K562 (cell line): Measurements from ENCODE around the gene SVBP. TPM values are rescaled to one million over a fixed set of nuclear protein-coding genes. Genes with fewer than 3 reads are reported as not detected.
A peak's percentile ranks its signal among the peaks of the same experiment; 100 is the strongest.

ENCODE experiments used
- BCL6 ChIP-seq: fragments of 250-450 bp; sonication (Bioruptor Pico); IDR thresholded peaks from 2 replicates; pipeline ENCODE4 v1.4.0; 2020
- CSDE1 ChIP-seq, 2 experiments: fragments of 450-650 bp; IDR thresholded peaks; 2 replicates each; pipeline ENCODE4 v1.6.1; 2016; ENCODE audit warnings: mild to moderate bottlenecking in 1 of 2
- DNMT1 ChIP-seq: fragments of 450-650 bp; IDR thresholded peaks from 2 replicates; pipeline ENCODE4 v1.6.1; 2016; ENCODE audit warnings: antibody characterized with exemption, mild to moderate bottlenecking
- GATA2 ChIP-seq: sonication (generic); formaldehyde crosslinking; IDR thresholded peaks from 2 replicates; pipeline ENCODE4 v1.4.0; 2020; ENCODE audit warnings: mild to moderate bottlenecking, missing genetic modification reagents
- HCFC1 ChIP-seq: IDR thresholded peaks from 2 replicates; pipeline ENCODE4 v1.6.1; 2012; ENCODE audit warnings: low read depth, low read length, improper control_type of control experiment
- HDGF ChIP-seq: fragments of 450-650 bp; IDR thresholded peaks from 2 replicates; pipeline ENCODE4 v1.6.1; 2016
- HNRNPH1 ChIP-seq: fragments of 200-400 bp; formaldehyde crosslinking; optimal IDR thresholded peaks from 2 replicates; pipeline ENCODE3; 2017; ENCODE audit warnings: low read depth, mild to moderate bottlenecking, low read length, moderate library complexity
- HOXB6 ChIP-seq: fragments of 250-450 bp; sonication (Bioruptor Pico); IDR thresholded peaks from 2 replicates; pipeline ENCODE4 v1.5.1; 2022; ENCODE audit warnings: mild to moderate bottlenecking, borderline replicate concordance
- KDM5B ChIP-seq: fragments of 200-600 bp; sonication (generic); IDR thresholded peaks from 2 replicates; pipeline ENCODE4 v1.6.1; 2012; ENCODE audit warnings: low read depth, mild to moderate bottlenecking, moderate library complexity, low read length, control low read depth, inconsistent platforms; ENCODE audit not compliant: insufficient replicate concordance
- KLF16 ChIP-seq: IDR thresholded peaks from 2 replicates; pipeline ENCODE4 v1.6.1; 2016; ENCODE audit warnings: antibody characterized with exemption
- MEF2A ChIP-seq: IDR thresholded peaks from 2 replicates; pipeline ENCODE4 v1.6.1; 2011; ENCODE audit warnings: low read depth, mild to moderate bottlenecking, low read length, moderate library complexity; ENCODE audit not compliant: control insufficient read depth
- NR2C1 ChIP-seq, 2 experiments: fragments of 450-650 bp; IDR thresholded peaks; 2 replicates each; pipeline ENCODE4 v1.6.1; 2017; ENCODE audit warnings: mild to moderate bottlenecking in 2 of 2, antibody characterized with exemption in 1 of 2, inconsistent platforms in 1 of 2, missing compliant biosample characterization in 1 of 2, missing genetic modification characterization in 1 of 2
- PHF21A ChIP-seq: fragments of 450-650 bp; IDR thresholded peaks from 2 replicates; pipeline ENCODE4 v1.6.1; 2017; ENCODE audit warnings: low read depth, borderline replicate concordance
- POLR2AphosphoS5 ChIP-seq: IDR thresholded peaks from 2 replicates; pipeline ENCODE4 v1.6.1; 2011; ENCODE audit warnings: mild to moderate bottlenecking, low read depth, low read length, moderate library complexity; ENCODE audit not compliant: control insufficient read depth, insufficient read depth
- TBL1XR1 ChIP-seq, 2 experiments: IDR thresholded peaks; 2 replicates each; pipeline ENCODE4 v1.6.1; 2012; ENCODE audit warnings: improper control_type of control experiment in 2 of 2, low read length in 2 of 2, mild to moderate bottlenecking in 1 of 2
- ZBTB7A ChIP-seq: IDR thresholded peaks from 2 replicates; pipeline ENCODE4 v1.6.1; 2011; ENCODE audit warnings: low read depth, mild to moderate bottlenecking, low read length, moderate library complexity, borderline replicate concordance; ENCODE audit not compliant: control insufficient read depth
- ZC3H4 ChIP-seq: sonication (generic); formaldehyde crosslinking; IDR thresholded peaks from 2 replicates; pipeline ENCODE4 v1.9.0; 2021; ENCODE audit warnings: missing genetic modification reagents, borderline replicate concordance
- ZNF408 ChIP-seq: fragments of 250-450 bp; sonication (Bioruptor Pico); IDR thresholded peaks from 2 replicates; pipeline ENCODE4 v1.4.0; 2020; ENCODE audit warnings: low read depth, mild to moderate bottlenecking, moderate library complexity
- ZNF696 ChIP-seq: fragments of 250-450 bp; sonication (Bioruptor Pico); conservative IDR thresholded peaks from 2 replicates; pipeline ENCODE4 v1.4.0; 2020; ENCODE audit warnings: mild to moderate bottlenecking, moderate library complexity
- ZNF766 ChIP-seq: fragments of 200-800 bp; sonication (Bioruptor generic); conservative IDR thresholded peaks from 2 replicates; pipeline ENCODE4 v1.6.1; 2016; ENCODE audit warnings: missing genetic modification characterization, missing compliant biosample characterization
- polyA plus RNA-seq, 8 experiments: library from polyadenylated mRNA; depleted of rRNA in 4 of 8; stranded (reverse) in 5 of 8; unstranded in 3 of 8; fragments of >200 nt; fragmentation: Nextera tagmentation in 2 of 8; fragmentation: Illumina TruSeq in 1 of 8; extraction: Ambion mirVana in 2 of 8; extraction: Trizol in 1 of 8; gene quantifications; 2 replicates each; pipeline versions ENCODE4 v1.2.1 to v1.2.3, GENCODE V29; 2011 to 2014; ENCODE audit warnings: inconsistent platforms in 1 of 8, missing spikeins in 1 of 8
- total RNA-seq, 7 experiments: library from RNA; depleted of rRNA in 6 of 7; stranded (reverse); fragments of >200 nt in 6 of 7; fragmentation: Illumina TruSeq in 2 of 7; extraction: Trizol in 2 of 7; gene quantifications; 2 replicates each; pipeline versions ENCODE4 v1.2.1 to v1.2.3, GENCODE V29; 2011 to 2021; ENCODE audit warnings: low replicate concordance in 1 of 7
- TF ChIP-seq, protein P1 (sequence below): fragments of 250-450 bp; sonication (Bioruptor Pico); IDR thresholded peaks from 2 replicates; pipeline ENCODE4 v1.9.0; 2021; ENCODE audit warnings: mild to moderate bottlenecking, inconsistent platforms
- TF ChIP-seq, protein P2 (sequence below): IDR thresholded peaks from 2 replicates; pipeline ENCODE4 v1.6.1; 2014; ENCODE audit warnings: antibody characterized with exemption
- TF ChIP-seq, protein P3 (sequence below): sonication (generic); formaldehyde crosslinking; IDR thresholded peaks from 2 replicates; pipeline ENCODE4 v1.8.0; 2022; ENCODE audit warnings: mild to moderate bottlenecking, missing genetic modification reagents

The SVBP gene
- total and polyA plus RNA-seq, 9 of the 15 experiments (the other 6 are each of a cell fraction or from before 2014, with no cell fraction given) = 31.7 to 49.7 (median 40.0) TPM

DNA sequence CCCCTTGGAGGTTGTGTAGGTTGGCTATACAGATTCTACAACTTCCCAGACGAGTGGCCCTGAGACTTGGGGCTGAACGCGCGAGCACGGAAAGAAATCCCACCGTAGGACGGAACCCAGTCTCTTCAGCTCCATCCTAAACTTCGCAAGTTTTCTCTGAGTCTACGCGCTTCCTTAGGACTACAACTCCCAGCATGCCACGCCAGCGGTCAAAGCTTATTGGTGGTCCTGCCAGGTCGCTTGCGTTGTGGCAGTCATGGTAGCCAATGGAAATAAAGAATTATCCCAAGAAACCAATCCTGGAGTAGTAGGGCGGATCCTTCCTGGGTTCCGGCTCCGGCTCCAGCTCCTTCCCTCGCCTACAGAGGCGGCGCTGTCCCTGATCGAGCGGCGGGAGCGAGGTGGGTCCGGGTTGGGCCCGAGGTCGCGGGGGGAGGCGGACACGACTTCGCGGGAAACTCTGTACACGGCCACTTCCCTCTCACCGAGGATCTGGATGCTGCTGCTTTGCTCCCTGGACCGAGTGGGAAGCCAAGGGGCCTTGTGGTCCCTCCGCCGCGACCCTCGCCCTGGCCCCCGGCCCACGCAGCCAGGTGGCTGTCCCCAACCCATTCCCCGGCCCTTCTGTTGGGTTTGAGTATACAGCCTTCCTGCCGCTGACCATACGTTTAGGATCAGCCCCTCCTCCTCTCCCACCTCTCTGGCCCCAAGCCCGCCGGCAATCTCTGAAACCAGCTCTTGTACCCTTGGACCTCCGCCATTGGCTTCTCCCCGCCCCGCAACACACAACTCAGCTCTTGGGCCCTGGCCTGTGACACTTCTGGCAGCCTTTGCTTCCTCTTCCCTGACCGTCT, 29.3 kb upstream of the SVBP start, which contains the start of gene ZNF691 (continued):
- TF ChIP-seq ZBTB7A = peak; percentile 92
- no peak for TF ChIP-seq ZNF696 (CRISPR knock-in tag)
- peak; percentile 95 for TF ChIP-seq HDGF
- TF ChIP-seq KDM5B = peak; percentile 84
- TF ChIP-seq MEF2A = no peak
- 0 out of 2 replicates have a peak, but pooled peaks have one; percentile 41 for TF ChIP-seq ZNF766
- no peak for TF ChIP-seq GATA2 (CRISPR knock-in tag)
- TF ChIP-seq POLR2AphosphoS5 = peak; percentile 83
- peak; percentile 87 for TF ChIP-seq NR2C1 (IDR thresholded peaks at IDR 0.05)
- TF ChIP-seq NR2C1 (tag; IDR thresholded peaks at IDR 0.05) = peak; percentile 89
- TF ChIP-seq PHF21A = peak; percentile 45; the same call in 1 of the 2 replicates
- 0 out of 4 replicates have a peak, but pooled peaks of 1 of the 2 experiments have one; percentile 15 for TF ChIP-seq CSDE1 (IDR thresholded peaks at IDR 0.05)
- TF ChIP-seq HCFC1 = peak; percentile 97
- TF ChIP-seq, protein P1, sequence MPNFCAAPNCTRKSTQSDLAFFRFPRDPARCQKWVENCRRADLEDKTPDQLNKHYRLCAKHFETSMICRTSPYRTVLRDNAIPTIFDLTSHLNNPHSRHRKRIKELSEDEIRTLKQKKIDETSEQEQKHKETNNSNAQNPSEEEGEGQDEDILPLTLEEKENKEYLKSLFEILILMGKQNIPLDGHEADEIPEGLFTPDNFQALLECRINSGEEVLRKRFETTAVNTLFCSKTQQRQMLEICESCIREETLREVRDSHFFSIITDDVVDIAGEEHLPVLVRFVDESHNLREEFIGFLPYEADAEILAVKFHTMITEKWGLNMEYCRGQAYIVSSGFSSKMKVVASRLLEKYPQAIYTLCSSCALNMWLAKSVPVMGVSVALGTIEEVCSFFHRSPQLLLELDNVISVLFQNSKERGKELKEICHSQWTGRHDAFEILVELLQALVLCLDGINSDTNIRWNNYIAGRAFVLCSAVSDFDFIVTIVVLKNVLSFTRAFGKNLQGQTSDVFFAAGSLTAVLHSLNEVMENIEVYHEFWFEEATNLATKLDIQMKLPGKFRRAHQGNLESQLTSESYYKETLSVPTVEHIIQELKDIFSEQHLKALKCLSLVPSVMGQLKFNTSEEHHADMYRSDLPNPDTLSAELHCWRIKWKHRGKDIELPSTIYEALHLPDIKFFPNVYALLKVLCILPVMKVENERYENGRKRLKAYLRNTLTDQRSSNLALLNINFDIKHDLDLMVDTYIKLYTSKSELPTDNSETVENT (CRISPR knock-in tag) = peak; percentile 82
- TF ChIP-seq, protein P2, sequence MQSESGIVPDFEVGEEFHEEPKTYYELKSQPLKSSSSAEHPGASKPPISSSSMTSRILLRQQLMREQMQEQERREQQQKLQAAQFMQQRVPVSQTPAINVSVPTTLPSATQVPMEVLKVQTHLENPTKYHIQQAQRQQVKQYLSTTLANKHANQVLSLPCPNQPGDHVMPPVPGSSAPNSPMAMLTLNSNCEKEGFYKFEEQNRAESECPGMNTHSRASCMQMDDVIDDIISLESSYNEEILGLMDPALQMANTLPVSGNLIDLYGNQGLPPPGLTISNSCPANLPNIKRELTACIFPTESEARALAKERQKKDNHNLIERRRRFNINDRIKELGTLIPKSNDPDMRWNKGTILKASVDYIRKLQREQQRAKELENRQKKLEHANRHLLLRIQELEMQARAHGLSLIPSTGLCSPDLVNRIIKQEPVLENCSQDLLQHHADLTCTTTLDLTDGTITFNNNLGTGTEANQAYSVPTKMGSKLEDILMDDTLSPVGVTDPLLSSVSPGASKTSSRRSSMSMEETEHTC = no peak
- TF ChIP-seq, protein P3, sequence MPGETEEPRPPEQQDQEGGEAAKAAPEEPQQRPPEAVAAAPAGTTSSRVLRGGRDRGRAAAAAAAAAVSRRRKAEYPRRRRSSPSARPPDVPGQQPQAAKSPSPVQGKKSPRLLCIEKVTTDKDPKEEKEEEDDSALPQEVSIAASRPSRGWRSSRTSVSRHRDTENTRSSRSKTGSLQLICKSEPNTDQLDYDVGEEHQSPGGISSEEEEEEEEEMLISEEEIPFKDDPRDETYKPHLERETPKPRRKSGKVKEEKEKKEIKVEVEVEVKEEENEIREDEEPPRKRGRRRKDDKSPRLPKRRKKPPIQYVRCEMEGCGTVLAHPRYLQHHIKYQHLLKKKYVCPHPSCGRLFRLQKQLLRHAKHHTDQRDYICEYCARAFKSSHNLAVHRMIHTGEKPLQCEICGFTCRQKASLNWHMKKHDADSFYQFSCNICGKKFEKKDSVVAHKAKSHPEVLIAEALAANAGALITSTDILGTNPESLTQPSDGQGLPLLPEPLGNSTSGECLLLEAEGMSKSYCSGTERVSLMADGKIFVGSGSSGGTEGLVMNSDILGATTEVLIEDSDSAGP = no peak
- no peak for TF ChIP-seq DNMT1
- peak; percentile 35; the same call in 1 of the 2 replicates for TF ChIP-seq KLF16
- peak; percentile 57; the same call in 1 of the 2 replicates for TF ChIP-seq ZC3H4 (CRISPR knock-in tag)
- TF ChIP-seq ZNF408 (CRISPR knock-in tag) = no peak
- no peak for TF ChIP-seq HOXB6 (CRISPR knock-in tag)
- TF ChIP-seq BCL6 (CRISPR knock-in tag) = no peak
- no peak for TF ChIP-seq HNRNPH1
- no peak; a peak in 2 of 4 replicates for TF ChIP-seq TBL1XR1 (IDR thresholded peaks at IDR 0.05; ENCODE audit: low read length in 2 of 2)
